ENCODE results near the gene HLA-A.

Gene HLA-A

GRCh38 chr6:29984992-29985391 is 42.7 kb downstream of the HLA-A start:
- DNase-seq (ENCODE audit: extremely low read depth in 1 of 2, low read depth in 1 of 2) = no peak

GRCh38 chr6:29986179-29986781 is 43.9 kb downstream of the HLA-A start:
- DNase-seq (ENCODE audit: extremely low read depth in 1 of 2, low read depth in 1 of 2) = no peak

- DNase-seq (ENCODE audit: extremely low read depth in 1 of 2, low read depth in 1 of 2) = no peak
These were observed 46.9 kb downstream of the HLA-A start for GRCh38 chr6:29989211-29989610.

GRCh38 chr6:29990931-29991330 is 48.6 kb downstream of the HLA-A start:
- no peak for DNase-seq (ENCODE audit: extremely low read depth in 1 of 2, low read depth in 1 of 2)

- DNase-seq (ENCODE audit: extremely low read depth in 1 of 2, low read depth in 1 of 2) = no peak
These were observed 50.5 kb downstream of the HLA-A start for GRCh38 chr6:29992807-29993206.

GRCh38 chr6:29994826-29995225 is 52.5 kb downstream of the HLA-A start:
- DNase-seq (ENCODE audit: extremely low read depth in 1 of 2, low read depth in 1 of 2) = no peak

GRCh38 chr6:29995340-29995777 is 53.0 kb downstream of the HLA-A start:
- no peak for DNase-seq (ENCODE audit: extremely low read depth in 1 of 2, low read depth in 1 of 2)
